ENCODE results near the gene THAP11.
A peak's percentile ranks its signal among the peaks of the same experiment; 100 is the strongest.
"Not testable (repeated sequence)": the region's sequence is repeated elsewhere in the genome, so short reads cannot be mapped to it uniquely, and the experiment has no call there.

The THAP11 gene

GRCh38 chr16:67837811-67838210 is 4.3 kb upstream of the THAP11 start:
- DNase-seq: no peak

- no peak for DNase-seq
These were observed 813 bp upstream of the THAP11 start for GRCh38 chr16:67841198-67841815.

DNA sequence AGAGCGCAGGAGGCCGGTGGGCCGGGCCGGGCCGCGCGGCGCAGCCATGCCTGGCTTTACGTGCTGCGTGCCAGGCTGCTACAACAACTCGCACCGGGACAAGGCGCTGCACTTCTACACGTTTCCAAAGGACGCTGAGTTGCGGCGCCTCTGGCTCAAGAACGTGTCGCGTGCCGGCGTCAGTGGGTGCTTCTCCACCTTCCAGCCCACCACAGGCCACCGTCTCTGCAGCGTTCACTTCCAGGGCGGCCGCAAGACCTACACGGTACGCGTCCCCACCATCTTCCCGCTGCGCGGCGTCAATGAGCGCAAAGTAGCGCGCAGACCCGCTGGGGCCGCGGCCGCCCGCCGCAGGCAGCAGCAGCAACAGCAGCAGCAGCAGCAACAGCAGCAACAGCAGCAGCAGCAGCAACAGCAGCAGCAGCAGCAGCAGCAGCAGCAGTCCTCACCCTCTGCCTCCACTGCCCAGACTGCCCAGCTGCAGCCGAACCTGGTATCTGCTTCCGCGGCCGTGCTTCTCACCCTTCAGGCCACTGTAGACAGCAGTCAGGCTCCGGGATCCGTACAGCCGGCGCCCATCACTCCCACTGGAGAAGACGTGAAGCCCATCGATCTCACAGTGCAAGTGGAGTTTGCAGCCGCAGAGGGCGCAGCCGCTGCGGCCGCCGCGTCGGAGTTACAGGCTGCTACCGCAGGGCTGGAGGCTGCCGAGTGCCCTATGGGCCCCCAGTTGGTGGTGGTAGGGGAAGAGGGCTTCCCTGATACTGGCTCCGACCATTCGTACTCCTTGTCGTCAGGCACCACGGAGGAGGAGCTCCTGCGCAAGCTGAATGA is 606 bp downstream of the THAP11 start:
- DNase-seq: no peak

- DNase-seq: no peak
These were observed 1.2 kb downstream of the THAP11 start for GRCh38 chr16:67843343-67843765.

GRCh38 chr16:67844497-67844896 is 2.4 kb downstream of the THAP11 start:
- DNase-seq: no peak

DNA sequence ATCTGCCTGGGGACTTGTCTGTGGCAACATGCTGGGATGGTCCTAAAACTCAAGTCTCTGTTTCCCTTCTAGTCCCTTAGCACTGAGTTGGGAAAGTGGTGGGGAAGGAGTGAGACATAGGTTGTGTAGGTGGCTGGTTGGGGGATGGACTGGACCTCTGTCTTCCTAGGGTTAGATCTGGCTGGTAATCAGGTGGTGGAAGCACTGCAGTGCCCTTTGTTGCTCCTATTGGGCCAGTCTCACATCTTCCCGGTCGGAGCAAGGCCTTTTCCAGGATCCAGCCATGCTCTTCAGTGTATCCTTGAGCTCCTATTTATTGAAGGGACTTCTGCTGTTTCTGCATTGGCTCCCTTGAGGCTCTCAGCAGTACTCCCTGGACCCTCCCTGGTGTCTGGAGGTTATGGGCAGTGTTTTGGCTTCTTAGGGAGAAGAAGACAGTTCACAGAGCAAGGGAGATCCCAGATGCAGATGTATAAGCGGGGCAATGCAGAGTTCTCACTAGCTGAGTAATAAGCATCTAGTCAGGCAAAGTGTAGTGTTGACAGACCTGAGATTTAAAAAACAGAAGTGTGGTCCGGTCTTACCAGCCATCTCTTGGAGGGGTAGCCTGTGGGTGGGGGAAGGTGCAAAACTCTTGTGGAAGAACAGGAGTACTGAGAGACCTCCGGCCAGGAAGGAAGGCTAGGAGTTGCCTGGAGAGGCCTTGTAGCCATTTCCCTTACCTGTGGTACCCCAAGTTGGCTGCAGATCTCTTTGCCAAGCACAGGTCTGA is 3.4 kb downstream of the THAP11 start:
- DNase-seq: no peak

DNA sequence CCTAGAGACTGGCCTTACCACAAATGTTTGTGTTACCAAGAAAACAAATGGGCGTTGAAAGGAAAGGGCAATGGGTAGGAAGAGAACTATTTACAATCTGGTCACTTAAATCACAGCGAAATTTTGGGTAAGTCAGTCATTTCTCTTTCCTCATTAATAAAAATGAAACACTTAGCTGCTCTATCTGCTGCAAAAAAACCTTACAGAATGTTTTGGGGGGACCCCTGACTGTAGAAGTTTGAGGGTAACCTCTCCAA is 3.9 kb downstream of the THAP11 start:
- no peak for DNase-seq

DNA sequence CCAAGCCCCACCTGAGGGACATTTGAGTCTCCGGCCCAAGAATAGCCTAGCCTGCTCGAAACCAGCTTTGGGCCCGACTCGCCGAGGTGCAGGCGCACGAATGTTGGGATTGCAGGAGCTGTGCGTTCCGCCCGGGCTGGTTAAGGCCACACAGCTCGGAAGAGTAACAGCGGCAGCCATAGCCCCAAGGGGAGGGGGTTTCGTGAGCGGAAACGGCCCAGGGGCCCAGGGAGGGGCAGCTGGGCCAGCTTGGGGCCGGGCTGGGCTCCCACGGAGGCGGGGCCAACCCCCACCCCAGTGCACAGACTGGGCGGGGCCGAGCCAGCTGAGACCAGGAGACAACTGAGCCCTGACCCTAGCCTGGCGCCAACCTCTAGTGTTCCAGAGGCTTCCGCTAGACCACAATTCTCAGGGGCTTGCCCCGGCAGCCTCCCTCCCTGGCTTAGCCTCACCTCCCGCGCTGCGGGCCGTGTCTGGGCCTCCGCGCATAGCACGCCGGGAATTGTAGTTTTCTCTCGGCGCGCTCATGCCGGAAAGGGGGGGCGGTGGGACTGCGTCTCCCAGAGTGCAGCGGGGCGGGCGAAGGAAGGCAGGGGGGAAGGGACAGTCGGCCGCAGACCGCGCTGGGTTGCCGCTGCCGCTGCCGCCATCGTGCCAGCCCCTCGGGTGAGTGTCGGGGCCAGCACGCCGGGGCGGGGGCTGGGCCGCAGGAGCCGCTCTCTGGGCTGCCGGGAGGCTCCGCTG is 4.4 kb downstream of the THAP11 start, which contains the start of gene NUTF2:
Gene NUTF2 (plus strand): TSS at position 614 of the 744 bp plus-strand sequence. CDS start 18,198 bp downstream, outside the sequence.
- peak; percentile 86 for DNase-seq

- DNase-seq: peak; percentile 12
These were observed 5.1 kb downstream of the THAP11 start, which contains the start of gene CENPT for GRCh38 chr16:67847064-67847861. Gene CENPT, minus strand, starts transcription at chr16:67847693. Its CDS starts 13,834 bp downstream, at chr16:67833859.

DNA sequence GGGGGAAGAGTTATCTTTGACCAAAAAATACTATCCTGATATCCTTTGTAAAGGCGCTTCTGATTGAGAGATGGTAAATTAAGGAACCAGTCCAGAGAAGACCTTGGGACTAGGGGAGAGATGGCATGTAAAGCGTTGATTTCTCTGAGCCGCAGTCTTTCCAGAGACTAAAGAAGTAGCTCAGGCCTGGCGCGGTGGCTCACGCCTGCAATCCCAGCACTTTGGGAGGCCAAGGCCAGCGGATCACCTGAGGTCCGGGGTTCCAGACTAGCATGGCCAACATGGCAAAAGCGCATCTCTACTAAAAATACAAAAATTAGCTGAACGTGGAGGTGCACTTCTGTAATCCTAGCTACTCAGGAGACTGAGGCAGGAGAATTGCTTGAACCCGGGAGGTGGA is 6.0 kb downstream of the THAP11 start:
- no peak for DNase-seq

- no peak for DNase-seq
These were observed 11.6 kb downstream of the THAP11 start for GRCh38 chr16:67853670-67854069.

- no peak for DNase-seq
These were observed 13.7 kb downstream of the THAP11 start for GRCh38 chr16:67855789-67856188.

DNA sequence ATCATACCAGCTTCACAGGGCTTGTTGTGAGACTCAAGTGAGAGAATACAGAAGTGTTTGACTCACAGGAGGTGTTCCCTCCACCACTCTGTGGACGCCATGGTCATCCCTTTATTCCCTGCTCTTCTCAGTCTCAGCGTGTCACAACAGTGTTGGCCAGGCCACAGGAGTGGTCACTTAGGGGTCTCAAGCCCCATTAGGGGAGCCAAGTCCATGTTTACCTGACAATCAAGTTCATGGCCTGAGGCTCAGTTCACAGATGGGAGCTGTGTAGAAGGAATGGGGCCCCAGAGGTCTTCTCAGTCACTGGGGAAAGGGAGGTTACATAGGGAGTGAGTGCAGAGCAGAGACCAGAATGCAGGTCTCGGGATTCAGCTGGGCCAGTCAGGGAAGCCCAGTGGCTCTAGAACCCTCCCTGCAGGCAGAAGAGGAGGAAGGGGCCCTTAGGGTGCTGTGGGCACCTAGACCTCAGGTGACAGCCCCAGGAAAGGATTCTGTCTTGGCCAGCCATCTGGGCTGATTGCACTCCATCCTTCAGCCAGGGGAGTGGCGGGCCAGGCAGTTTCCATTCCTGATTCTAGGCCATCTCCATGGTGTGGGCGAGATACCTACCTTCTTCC is 14.9 kb downstream of the THAP11 start:
- DNase-seq: no peak

DNA sequence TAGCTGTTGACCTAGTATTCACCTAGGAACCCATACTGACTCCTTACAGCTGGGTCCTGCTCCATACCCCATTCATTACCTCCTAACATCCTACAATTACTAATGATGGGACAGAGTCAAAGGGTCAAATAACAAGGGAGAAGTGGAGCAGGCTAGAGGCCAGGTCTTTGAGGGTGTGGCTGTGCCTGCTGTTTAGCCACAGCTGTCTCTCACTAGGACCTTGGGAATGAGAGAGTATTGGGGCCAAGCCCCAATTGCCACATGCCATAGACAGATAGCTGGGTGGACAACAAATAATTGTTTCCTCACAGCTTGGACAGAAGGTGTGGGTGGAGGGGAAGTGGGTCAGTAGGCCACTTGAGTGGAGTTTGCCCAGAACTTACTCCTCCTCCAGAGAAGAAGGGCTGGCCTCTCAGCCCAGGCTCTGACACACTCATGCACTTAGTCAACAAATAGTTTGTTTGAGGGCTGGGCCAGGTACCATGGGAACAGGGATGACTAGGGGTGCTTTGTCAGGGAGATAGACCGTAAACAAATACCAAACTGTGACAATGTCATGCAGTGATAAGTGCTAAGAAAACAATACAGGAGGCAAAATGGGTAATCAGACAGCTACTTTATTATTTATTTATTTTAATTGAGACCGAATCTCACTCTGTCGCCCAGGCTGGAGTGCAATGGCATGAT is 15.6 kb downstream of the THAP11 start:
- peak; percentile 84 for DNase-seq

GRCh38 chr16:67858500-67858899 is 16.4 kb downstream of the THAP11 start:
- DNase-seq: no peak

- no peak for DNase-seq
These were observed 18.7 kb downstream of the THAP11 start for GRCh38 chr16:67860589-67861398.

GRCh38 chr16:67861877-67862276 is 19.8 kb downstream of the THAP11 start:
- no peak for DNase-seq

GRCh38 chr16:67862623-67863583 is 20.8 kb downstream of the THAP11 start:
- DNase-seq: no peak

GRCh38 chr16:67864044-67864443 is 21.9 kb downstream of the THAP11 start:
- DNase-seq: not testable (repeated sequence)

Measured in T1000 (cell line).